GM12865 (cell line): ENCODE measurements around the gene PPP2R5A.
"Not testable (repeated sequence)": the region's sequence is repeated elsewhere in the genome, so short reads cannot be mapped to it uniquely, and the experiment has no call there.

ENCODE experiments used
- DNase-seq: peaks from one replicate; pipeline ENCODE4 v3.0.0; 2010; ENCODE audit warnings: low read depth
- H3K4me3 ChIP-seq: 2 replicates; pipeline ENCODE4 v1.5.1; 2011; ENCODE audit warnings: mild to moderate bottlenecking, low read depth, low read length, control low read depth
- TF ChIP-seq, protein P1 (sequence below): IDR thresholded peaks from 2 replicates; pipeline ENCODE4 v1.5.1; 2011; ENCODE audit warnings: low read length, control low read depth, low read depth, inconsistent platforms; ENCODE audit not compliant: insufficient read depth; ENCODE audit errors: missing control alignments

PPP2R5A gene

GRCh38 chr1:212310383-212310782, 25.2 kb downstream of the PPP2R5A start:
- H3K4me3 ChIP-seq: no peak overlapping the region
- TF ChIP-seq, protein P1, sequence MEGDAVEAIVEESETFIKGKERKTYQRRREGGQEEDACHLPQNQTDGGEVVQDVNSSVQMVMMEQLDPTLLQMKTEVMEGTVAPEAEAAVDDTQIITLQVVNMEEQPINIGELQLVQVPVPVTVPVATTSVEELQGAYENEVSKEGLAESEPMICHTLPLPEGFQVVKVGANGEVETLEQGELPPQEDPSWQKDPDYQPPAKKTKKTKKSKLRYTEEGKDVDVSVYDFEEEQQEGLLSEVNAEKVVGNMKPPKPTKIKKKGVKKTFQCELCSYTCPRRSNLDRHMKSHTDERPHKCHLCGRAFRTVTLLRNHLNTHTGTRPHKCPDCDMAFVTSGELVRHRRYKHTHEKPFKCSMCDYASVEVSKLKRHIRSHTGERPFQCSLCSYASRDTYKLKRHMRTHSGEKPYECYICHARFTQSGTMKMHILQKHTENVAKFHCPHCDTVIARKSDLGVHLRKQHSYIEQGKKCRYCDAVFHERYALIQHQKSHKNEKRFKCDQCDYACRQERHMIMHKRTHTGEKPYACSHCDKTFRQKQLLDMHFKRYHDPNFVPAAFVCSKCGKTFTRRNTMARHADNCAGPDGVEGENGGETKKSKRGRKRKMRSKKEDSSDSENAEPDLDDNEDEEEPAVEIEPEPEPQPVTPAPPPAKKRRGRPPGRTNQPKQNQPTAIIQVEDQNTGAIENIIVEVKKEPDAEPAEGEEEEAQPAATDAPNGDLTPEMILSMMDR: no peak
- DNase-seq: no peak

GRCh38 chr1:212311836-212312497, 26.8 kb downstream of the PPP2R5A start:
- TF ChIP-seq, protein P1: no peak
- DNase-seq: no peak
- no peak overlapping the region for H3K4me3 ChIP-seq

DNA sequence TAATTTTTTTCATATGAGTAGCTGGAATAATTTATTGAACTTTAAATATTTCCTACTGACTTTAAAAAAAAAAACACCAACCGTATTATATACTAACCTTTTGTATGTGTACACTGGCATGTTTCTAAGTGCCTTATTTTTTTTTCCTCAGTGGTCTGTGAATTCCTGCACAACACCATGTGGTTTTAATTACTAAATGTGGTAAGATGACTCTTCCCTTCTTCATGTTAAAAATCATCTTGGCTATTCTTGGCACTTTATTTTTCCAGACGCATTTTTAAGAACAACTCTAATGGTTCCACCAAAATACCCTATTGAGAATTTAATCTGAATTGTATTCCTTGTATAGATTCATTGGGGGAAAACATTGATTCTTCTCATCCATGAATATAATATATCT, 28.4 kb downstream of the PPP2R5A start:
- H3K4me3 ChIP-seq: no peak overlapping the region
- no peak for DNase-seq
- TF ChIP-seq, protein P1: no peak

GRCh38 chr1:212315184-212315583, 30.0 kb downstream of the PPP2R5A start:
- no peak overlapping the region for H3K4me3 ChIP-seq
- TF ChIP-seq, protein P1: no peak
- no peak for DNase-seq

DNA sequence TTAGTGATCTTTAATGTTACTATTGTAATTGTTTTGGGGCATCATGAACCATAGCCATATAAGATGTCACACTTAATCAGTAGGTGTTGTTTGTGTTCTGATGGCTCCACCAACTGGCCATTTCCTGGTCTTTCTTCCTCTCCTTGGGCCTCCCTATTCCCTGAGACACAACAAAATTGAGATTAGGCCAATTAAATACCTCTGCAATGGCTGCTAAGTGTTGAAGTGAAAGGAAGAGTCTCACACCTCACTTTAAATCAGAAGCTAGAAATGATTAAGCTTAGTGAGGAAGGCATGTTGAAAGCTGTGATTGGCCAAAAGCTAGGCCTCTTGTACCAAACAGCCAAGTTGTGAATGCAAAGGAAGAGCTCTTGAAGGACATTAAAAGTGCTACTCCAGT, 30.7 kb downstream of the PPP2R5A start:
- no peak overlapping the region for H3K4me3 ChIP-seq
- TF ChIP-seq, protein P1: no peak
- peak; percentile 45 for DNase-seq

DNA sequence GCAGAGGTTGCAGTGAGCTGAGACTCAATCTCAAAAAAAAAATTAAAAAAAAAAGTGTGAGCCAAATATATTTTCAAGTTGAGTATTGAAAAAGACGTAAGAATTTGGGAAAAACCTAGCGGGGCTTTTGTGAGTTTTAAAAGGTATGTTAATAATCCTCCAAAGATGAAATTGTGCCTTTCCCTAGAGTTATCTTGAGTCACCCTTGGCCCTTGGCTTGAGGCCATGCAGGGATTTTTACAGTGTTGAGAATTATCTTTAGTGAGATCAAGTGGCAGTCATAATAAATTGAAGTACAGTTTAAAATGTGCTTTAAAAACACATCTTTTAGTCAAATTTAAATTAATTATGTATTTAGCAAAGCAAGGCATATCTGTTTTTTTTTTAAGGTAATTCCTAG, 32.7 kb downstream of the PPP2R5A start:
- no peak overlapping the region for H3K4me3 ChIP-seq
- TF ChIP-seq, protein P1: no peak
- no peak for DNase-seq

- not testable (repeated sequence) for DNase-seq, H3K4me3 ChIP-seq
Measured at GRCh38 chr1:212321031-212321430, 35.8 kb downstream of the PPP2R5A start.
